Measurements from ENCODE around the gene KLHDC10.
A peak's percentile ranks its signal among the peaks of the same experiment; 100 is the strongest.
"Not testable (repeated sequence)": the region's sequence is repeated elsewhere in the genome, so short reads cannot be mapped to it uniquely, and the experiment has no call there.

The KLHDC10 gene

GRCh38 chr7:130160455-130160854 is 90.1 kb downstream of the KLHDC10 start:
- DNase-seq: no peak

- DNase-seq: no peak
Observed at GRCh38 chr7:130162196-130162595, 91.9 kb downstream of the KLHDC10 start.

GRCh38 chr7:130174237-130174959 is 104.1 kb downstream of the KLHDC10 start:
- no peak for DNase-seq

GRCh38 chr7:130178251-130178650 is 107.9 kb downstream of the KLHDC10 start:
- DNase-seq: no peak

GRCh38 chr7:130179631-130180030 is 109.3 kb downstream of the KLHDC10 start:
- no peak for DNase-seq

GRCh38 chr7:130180571-130181262 is 110.4 kb downstream of the KLHDC10 start:
- DNase-seq: peak; percentile 19

GRCh38 chr7:130181263-130181605 is 110.9 kb downstream of the KLHDC10 start:
- no peak for DNase-seq

- DNase-seq: no peak
Observed at GRCh38 chr7:130182990-130183389, 112.7 kb downstream of the KLHDC10 start.

GRCh38 chr7:130184349-130184748 is 114.0 kb downstream of the KLHDC10 start:
- not testable (repeated sequence) for DNase-seq
